ENCODE results near the gene TASP1. TPM values are rescaled to one million over a fixed set of nuclear protein-coding genes. Genes with fewer than 3 reads are reported as not detected.
"Not testable (repeated sequence)": the region's sequence is repeated elsewhere in the genome, so short reads cannot be mapped to it uniquely, and the experiment has no call there.

The TASP1 gene, protein sequence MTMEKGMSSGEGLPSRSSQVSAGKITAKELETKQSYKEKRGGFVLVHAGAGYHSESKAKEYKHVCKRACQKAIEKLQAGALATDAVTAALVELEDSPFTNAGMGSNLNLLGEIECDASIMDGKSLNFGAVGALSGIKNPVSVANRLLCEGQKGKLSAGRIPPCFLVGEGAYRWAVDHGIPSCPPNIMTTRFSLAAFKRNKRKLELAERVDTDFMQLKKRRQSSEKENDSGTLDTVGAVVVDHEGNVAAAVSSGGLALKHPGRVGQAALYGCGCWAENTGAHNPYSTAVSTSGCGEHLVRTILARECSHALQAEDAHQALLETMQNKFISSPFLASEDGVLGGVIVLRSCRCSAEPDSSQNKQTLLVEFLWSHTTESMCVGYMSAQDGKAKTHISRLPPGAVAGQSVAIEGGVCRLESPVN
- 6.5 and 9.0 TPM in 2 replicates for total RNA-seq (2014; rRNA removed; shearing (Covaris generic))
- polyA plus RNA-seq (2014; cell fraction: nucleus; rRNA removed): 6.8 and 9.2 TPM in 2 replicates

DNA sequence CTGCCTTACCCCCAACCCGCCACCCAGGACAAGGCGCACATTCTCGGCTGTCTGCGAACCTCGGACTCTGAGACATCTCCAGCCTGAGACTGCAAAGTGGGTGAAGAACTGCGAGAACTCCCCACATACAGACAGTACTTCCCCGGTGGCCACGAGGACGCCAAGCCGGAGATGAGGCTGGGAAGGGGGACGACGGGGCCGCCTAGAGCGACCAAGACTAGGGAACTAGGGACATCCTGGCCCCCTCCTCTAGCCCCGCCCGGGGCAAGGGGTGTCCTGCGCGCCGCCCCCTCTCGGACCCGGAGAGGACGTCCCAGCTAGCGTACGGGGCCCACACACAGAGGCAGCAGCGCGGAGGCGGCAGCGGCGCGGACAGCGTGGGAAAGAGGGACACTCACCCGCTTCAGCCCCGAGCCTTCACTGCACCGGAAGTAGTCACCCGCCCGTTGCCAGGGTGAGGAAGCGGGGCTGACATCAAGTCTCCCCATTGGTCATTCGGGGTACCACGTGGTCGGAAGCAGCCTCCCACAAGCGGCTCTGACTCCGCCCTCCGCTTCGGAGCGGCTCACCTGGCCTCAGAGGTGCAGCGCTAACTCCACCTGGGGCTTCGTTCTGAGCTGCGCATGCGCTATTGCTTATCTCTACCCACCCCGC is at the start of gene TASP1:
TSS of gene TASP1 (minus strand) at position 437 of the 654 bp plus-strand sequence. CDS start 8,854 bp downstream, outside the sequence.
- DNase-seq (ENCODE audit: extremely low read depth, low read depth): peak; percentile 94

DNA sequence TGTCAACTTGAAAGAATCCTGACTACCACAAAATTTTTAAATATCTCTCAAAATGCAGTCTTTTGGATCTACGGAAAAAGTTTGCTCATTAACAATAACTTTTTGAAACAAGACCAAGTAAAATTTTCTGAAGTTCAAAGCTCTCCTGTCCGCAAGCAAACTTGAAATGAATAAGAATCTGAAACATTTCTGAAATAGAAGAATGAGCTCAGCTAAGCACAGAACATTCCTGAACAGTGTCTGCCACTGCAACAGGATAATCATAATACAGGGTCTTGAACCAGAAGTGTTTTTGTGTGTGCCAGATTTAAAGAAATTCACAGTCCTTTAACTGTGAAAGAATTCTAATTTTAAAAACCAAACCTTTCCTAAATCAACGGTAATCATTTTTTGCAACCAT is 49.1 kb upstream of the TASP1 start:
- no peak for DNase-seq (ENCODE audit: extremely low read depth, low read depth)

DNA sequence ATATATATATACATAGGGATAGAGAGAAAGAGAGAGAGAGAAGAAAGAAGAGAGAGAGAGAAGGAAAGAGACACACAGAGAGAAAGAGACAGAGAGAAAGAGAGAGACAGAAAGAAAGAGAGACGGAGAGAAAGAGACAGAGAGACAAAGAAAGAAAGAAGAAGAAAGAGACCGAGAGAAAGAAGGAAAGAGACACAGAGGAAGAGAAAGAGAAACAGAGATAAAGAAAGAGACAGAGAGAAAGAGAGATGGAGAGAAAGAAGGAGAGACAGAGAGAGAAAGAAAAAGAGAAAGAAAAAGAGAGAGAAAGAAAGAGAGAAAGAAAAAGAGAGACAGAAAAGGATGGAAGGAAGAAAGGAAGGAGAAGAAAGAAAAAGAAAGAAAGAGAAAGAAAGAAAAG is 46.9 kb upstream of the TASP1 start:
- DNase-seq (ENCODE audit: extremely low read depth, low read depth): no peak

DNA sequence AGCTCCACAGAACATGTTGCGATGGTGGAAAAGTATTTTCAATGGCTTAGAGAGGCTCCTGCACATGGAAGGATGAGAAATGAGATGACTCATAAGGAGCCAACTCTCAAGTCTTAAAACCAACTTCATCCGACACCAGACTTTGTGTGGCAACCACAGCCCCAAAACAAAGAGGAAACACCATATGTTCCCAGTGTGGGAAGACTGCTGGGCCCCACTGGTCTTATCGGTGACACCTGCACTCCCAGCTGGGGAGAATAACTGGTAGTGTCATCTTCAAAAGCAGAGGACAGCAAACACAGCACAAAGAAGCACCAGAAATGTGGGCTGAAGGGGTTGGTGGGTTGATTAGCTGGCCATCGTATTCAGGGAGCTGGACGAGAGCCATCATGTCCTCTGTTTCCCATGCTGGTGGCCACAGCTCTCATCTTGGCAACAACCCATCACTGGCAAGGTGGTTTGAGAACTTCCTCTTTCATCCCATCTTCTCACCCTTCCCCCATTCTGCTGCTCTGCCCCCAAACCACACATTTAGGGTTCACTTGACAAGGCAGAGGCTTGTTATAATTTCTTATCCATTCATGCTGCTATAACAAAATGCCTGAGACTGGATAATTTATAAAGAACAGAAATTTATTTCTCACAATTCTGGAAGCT is 46.0 kb upstream of the TASP1 start:
- DNase-seq (ENCODE audit: extremely low read depth, low read depth): no peak

DNA sequence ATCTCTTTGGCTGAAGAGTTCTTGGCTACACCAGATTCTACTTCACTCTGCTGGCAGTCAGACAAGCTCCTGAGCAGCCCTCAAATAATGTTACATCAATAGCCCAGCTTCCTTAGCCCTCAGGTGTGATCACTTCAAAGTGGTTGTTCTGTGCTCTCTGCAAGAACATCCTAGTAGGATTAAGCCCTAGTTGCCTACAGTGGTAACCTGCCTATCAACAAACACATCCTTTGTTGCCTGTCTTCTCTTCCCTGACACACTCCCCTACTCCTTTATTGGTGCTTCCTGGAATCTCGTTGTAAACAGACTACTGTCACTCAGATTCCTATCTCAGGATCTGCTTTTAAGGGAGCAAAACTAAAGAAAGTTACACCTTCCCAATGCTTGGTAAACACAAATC is 45.1 kb upstream of the TASP1 start:
- DNase-seq (ENCODE audit: extremely low read depth, low read depth): no peak

DNA sequence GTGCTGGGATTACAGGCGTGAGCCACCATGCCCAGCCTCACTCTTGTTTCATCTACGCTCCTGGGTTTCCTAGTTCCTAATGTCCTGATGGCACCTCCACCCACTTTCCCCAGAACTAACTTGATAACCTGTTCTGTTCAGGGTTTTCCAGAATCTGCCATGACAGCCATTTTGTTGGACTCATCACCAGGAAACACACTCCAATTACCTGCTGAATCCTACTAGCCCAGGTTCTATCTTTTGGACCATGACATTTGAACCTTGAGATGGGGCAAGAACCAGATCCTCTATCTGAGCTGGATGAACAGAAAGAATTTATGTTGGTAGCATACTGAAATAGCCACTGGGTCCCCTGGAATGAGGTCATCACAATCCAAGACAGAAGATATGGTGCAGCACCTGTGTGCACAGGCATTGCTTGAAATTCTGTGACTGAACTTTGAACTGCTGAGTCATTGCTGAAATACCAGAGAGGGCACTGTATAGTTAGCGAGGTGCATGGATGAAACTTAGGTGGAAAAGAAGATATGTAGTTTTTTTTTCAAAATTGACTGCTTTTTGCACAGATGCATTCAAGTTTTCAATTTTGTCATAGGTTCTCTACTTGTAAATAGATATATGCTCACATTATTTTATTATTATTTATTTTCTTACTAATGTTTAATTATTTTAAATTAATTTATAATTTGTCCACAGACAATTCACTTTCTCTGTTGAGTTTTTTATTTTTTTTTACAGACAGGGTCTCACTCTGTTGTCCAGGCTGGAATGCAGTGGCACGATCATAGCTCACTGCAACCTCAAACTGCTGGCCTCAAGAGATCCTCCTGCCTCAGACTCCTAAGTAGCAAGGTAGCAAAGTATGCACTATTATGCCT is 42.8 kb upstream of the TASP1 start:
- DNase-seq (ENCODE audit: extremely low read depth, low read depth): no peak

DNA sequence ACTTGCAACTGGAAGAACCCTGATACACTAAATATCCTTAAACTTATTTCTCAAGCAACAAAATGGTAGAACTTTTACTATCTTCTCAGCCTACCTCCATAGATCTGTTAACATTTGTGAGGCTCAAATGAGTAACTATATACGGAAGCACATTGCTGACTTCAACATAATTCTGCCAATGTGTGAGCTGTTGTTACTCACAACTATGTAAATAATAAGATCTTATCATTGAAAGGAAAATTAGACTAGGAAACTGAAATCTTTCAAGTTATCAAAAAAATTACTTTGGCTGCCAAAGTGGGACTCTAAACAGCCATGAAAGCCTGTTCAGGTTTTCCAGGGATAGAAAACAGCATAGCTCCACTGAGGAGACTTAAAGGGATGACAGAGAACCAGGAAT is 40.2 kb upstream of the TASP1 start:
- no peak for DNase-seq (ENCODE audit: extremely low read depth, low read depth)

DNA sequence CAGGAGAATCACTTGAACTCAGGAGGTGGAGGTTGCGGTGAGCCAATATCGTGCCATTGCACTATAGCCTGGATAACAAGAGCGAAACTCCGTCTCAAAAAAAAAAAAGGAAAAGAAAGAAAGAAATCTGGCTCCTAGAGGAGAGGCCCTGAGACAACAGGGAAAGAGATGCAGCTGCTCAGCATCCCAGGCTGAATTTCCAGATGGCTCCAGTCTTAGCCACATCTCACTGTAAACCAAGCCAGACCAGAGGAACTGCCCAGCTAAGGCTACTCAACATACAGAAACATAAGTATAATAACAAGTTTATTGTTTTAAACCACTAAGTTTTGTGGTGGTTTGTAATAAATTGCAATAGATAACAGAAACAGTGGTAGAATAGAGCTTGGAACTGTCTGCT is 38.5 kb upstream of the TASP1 start:
- no peak for DNase-seq (ENCODE audit: extremely low read depth, low read depth)

DNA sequence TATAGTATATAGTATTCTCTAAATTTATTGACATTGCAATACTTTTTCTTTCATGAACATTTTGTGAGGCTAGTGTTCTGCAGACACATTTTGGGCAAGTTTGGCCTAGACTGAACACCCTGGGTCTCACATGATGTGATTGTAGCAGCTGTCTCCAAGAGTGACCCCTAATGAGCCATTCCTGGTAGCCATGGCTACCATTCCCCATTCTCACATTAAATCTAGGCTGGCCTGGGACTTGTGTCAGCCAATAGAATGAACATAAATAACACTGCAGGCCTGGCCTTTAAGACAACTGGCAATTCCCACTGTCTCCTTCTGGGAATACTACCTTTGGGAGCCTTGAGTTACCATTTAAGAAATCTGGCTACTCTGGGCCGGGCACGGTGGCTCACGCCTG is 38.0 kb upstream of the TASP1 start:
- no peak for DNase-seq (ENCODE audit: extremely low read depth, low read depth)

DNA sequence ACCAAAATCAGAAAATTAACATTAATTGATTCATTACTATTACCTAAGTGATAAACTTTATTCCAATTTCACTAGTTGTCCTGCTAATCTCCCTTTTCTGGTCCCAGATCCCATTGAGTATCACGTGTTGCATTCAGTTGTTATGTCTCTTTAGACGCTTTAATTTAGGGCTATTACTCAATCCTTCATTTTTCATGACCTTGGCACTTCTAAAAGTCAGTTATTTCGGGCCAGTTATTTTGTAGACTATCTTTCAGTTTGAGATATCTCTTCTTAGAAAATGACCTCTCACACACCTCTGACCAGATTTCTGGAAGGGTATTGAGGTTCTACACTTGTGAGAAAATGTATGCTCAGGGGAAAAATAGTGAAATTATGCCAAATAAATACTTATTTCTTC is 34.0 kb upstream of the TASP1 start:
- no peak for DNase-seq (ENCODE audit: extremely low read depth, low read depth)

DNA sequence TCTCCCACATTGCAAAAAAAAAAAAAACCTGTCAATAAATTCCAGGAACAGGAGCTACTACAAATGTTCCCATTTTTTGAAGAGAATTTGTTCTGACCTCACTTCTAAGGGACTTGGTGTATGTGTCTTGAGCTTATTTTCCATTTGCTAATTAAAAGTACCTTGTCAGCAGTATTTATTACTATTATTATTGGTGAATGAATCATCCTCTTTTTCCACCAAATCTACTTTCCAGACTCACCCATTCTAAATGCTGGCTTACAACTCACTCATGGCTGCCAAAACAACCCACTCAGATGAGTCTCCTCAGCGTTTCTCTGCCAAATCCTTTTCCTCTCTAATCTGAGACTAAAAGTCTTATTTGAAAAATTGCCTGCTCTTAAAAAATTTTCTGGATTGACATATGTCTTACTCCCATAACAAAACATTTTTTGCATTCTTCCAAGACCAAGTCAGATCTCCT is 33.2 kb upstream of the TASP1 start:
- DNase-seq (ENCODE audit: extremely low read depth, low read depth): no peak

DNA sequence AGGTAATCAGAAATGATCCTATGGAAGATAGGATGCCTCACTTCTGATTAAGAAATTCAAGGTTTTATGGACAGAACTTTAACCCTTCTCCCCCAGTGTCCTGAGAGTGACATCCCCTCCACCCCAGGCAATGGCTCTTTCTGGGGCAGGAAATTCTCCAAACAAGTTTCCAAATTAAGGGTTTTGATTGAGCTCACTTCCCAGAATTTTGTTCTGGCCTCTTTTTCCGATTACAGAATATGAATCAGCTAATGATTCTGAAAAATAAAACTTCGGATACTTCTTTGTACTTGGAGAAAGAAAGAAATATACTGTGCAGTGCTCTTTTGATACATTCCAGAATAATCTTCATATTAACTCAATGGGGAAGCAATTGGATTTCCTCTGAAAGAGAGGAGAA is 32.8 kb upstream of the TASP1 start:
- DNase-seq (ENCODE audit: extremely low read depth, low read depth): no peak

DNA sequence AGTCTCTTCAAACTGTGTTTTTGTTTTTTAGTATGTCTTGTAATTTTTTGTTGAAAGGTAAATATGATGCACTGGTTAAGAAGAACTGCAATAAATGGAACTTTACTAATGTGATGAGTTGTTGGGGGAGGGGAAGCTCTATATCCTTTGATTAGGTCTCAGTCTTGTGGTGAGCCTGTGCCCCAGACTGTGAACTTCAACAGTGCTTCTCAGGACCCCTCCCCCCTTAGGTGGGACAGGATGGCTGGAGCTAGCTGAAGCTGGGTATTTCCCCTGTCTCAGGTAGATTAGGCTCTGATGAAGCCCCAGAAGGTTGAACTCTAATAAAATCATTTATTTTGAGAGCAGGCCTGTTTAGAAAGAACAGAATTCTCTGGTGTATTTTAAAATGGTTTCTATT is 31.4 kb upstream of the TASP1 start:
- no peak for DNase-seq (ENCODE audit: extremely low read depth, low read depth)

DNA sequence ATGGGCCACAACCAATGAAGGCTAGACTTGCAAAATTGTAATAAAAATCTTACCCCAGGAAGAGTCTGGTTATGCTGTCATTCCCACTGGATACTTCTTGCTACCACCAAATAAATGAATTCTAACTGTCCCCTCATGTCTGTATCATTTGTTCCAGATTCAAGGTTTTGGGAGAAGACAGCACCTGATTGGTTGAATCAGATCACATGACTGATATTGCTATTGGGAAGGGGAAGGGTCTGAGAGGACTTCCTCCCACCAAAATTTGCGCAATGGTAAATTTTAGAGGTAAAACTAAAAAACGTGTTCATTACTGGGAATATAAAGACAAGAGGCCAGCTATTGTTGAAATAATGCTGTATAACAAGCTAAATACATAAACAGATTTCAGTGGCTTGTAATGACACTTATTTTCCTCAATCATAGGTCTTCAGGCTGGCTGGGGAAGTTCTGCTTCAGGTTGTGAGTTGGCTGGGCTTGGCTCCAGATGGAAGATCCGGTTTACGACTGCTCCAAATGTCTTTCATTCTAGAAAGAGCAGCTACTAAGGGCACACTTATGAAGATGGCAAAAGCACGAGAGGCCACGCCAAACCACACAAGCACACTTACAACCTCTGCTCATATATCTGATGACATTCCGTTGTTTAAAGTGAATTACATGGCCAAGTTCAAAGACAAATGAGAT is 27.1 kb upstream of the TASP1 start:
- DNase-seq (ENCODE audit: extremely low read depth, low read depth): no peak

DNA sequence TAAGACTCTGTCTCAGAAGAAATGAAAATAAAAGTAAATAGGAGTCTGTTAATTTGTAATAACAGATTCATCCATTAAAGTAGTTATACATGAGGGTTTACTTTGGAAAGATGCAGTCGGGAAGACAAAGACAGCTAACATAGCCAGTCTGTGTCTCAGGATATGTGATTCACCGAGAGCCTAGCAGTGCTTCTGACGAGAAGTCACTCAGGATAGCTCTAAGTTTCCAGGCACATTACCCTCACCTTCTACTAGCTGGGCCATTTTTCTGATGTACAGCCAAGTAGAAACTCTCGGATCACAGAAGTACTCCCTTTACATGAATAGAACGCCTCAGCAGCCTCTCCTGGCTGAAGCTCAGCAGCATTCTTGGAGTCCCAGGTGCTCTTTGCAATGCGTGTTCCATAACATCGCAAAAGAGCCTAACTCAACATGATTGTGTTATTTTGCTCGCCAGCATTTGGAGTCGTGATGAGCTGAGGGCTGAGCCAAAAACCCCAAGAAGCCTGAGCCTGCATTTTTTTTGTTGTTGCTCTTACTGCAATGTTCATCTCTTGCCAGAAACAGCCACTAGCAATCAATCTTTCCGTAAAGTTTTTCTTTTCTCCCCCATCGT is 22.4 kb upstream of the TASP1 start:
- no peak for DNase-seq (ENCODE audit: extremely low read depth, low read depth)

DNA sequence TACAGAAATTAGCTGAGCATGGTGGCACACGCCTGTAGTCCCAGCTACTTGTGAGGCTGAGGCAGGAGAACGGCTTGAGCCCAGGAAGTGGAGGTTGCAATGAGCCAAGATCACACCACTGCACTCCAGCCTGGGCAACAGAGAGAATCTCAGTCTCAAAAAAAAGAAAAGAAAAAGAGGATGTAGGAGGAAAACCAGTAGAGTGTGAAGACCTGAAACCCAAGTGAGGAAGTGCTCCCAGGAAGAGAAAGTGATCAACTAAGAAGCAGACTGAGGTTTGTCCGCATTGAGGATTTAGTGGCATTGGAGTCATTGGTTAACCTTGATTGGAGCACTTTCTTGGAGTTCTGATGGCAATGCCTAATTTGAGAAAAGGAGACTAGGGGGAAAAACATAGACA is 20.6 kb upstream of the TASP1 start:
- no peak for DNase-seq (ENCODE audit: extremely low read depth, low read depth)

DNA sequence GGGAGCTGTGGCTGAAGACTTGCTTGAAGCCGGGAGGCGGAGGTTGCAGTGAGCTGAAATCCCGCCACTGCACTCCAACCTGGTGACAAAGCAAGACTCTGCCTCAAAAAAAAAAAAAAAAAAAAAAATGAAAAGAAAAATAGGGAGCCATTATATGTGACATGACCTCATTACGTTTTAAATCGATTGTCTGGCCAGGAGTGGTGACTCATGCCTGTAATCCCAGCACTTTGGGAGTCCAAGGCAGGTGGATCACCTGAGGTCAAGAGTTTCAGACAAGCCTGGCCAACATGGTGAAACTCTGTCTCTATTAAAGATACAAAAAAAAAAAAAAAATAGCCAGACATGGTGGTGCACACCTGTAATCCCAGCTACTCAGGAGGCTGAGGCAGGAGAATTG is 19.3 kb upstream of the TASP1 start:
- not testable (repeated sequence) for DNase-seq (ENCODE audit: extremely low read depth, low read depth)

DNA sequence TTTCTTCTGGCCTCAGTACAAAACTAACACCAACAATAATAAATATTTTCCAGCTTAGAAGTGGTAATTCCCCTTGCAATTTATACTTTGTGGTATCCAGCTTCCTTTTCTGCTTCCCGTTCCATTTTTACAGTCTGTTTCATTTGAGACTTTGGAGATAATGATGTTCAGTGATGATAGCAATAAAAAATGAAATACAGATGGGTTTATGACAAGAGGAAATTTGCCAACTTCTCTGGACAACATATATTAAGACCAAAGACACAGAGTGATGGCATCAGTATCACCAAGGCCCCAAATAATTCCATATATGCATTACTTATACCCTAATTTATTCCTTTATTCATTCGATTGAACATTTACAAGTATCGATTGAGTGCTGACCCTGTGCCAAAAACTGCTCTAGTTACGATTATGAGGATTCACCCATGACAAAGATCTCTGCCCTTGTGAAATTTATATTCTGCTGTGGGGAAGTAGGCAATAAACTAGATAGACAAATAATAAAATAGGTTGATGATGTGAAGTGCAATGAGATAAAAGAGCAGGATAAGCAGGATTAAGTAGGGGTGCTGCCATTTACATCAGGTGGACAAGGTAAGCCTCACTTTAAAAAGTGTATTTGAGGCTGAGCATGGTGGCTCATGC is 18.1 kb upstream of the TASP1 start:
- DNase-seq (ENCODE audit: extremely low read depth, low read depth): no peak

DNA sequence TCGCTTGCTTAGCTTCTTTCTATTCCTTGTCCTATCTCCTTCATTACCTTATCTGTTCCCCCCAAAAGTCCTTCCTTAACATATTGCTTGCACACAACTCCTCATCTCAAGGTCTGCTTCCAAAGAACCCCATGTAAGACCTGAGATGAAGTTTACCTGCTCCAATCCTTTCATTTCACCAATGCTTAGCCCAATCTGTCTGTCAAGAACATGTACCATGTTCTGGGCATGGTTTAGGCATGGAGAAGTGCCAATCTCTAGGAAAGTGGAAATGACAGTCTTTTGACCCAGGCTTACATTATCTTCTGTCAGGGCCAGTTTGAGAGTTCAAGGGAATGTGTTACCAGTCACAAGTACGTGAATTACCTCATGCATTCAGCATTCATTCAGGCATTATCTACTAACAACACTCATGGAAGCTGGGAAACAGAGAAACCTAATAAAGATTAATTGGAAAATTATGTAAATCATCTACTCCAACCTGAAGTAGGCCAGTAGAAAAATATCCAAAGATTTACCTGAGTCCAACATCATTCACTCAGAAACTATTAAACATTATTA is 15.8 kb upstream of the TASP1 start:
- no peak for DNase-seq (ENCODE audit: extremely low read depth, low read depth)
